PC-3 (cell line): ENCODE data around the gene FHL2. TPM values are rescaled to one million over a fixed set of nuclear protein-coding genes. Genes with fewer than 3 reads are reported as not detected.

Source experiments
- ATAC-seq: fragments of 200-7000 bp; cut with Tn5 transposase; 2 replicates; pipeline ENCODE4 v1.9.1; 2020; ENCODE audit warnings: mild to moderate bottlenecking, moderate library complexity
- BruUV-seq: library from RNA; stranded (reverse); fragments of 400-500 nt; replicated peaks from 2 replicates; lab custom pipeline; 2021; lab: Mats Ljungman, UMichigan
- CTCF ChIA-PET: fragments of 300-600 bp; sonication (Branson Sonifier 250); formaldehyde crosslinking; loops from one replicate; lab custom pipeline; 2022; ENCODE audit warnings: antibody characterized with exemption; lab: Charles Lee
- POLR2A ChIA-PET: fragments of 300-600 bp; sonication (Branson Sonifier 250); formaldehyde crosslinking; loops from one replicate; lab custom pipeline; 2022; ENCODE audit warnings: antibody characterized with exemption; ENCODE audit not compliant: unreplicated experiment; lab: Charles Lee
- DNase-seq: peaks from one replicate; pipeline ENCODE4 v3.0.0-alpha.2; 2015
- H2AFZ ChIP-seq: fragments of 300-600 bp; sonication (generic); 2 replicates; pipeline ENCODE4 v1.6.0; 2016; ENCODE audit warnings: antibody characterized with exemption, low read length
- H3F3A ChIP-seq: fragments of 300-600 bp; sonication (generic); one replicate; pipeline ENCODE4 v1.6.0; 2017; ENCODE audit warnings: antibody characterized with exemption, low read length, control low read depth, mild to moderate bottlenecking; ENCODE audit not compliant: unreplicated experiment
- H3K27ac ChIP-seq: fragments of 300-600 bp; sonication (generic); 2 replicates; pipeline ENCODE4 v1.5.1; 2016; ENCODE audit warnings: mild to moderate bottlenecking, low read length
- H3K27me3 ChIP-seq: fragments of 300-600 bp; sonication (generic); 2 replicates; pipeline ENCODE4 v1.6.1; 2016; ENCODE audit warnings: low read length, mixed read lengths
- H3K36me3 ChIP-seq: fragments of 300-600 bp; sonication (generic); 2 replicates; pipeline ENCODE4 v1.6.1; 2016; ENCODE audit warnings: low read depth, mixed run types, low read length, mixed read lengths
- H3K4me1 ChIP-seq: fragments of 300-600 bp; sonication (generic); 2 replicates; pipeline ENCODE4 v1.5.1; 2016; ENCODE audit warnings: low read length; ENCODE audit not compliant: insufficient read depth
- H3K4me2 ChIP-seq: fragments of 300-600 bp; sonication (generic); 2 replicates; pipeline ENCODE4 v1.6.0; 2016; ENCODE audit warnings: low read length
- H3K4me3 ChIP-seq: fragments of 300-600 bp; sonication (generic); 2 replicates; pipeline ENCODE4 v1.5.1; 2016; ENCODE audit warnings: mild to moderate bottlenecking, low read length, mixed read lengths
- H3K79me2 ChIP-seq: fragments of 300-600 bp; sonication (generic); 2 replicates; pipeline ENCODE4 v1.6.1; 2017; ENCODE audit warnings: low read length, mixed read lengths
- H3K9ac ChIP-seq: fragments of 300-600 bp; sonication (generic); 2 replicates; pipeline ENCODE4 v1.6.0; 2016; ENCODE audit warnings: mild to moderate bottlenecking, low read length
- H3K9me2 ChIP-seq: fragments of 300-600 bp; sonication (generic); replicated peaks from 2 replicates; pipeline ENCODE4 v1.6.1; 2016; ENCODE audit warnings: mixed run types, low read length, mixed read lengths
- H3K9me3 ChIP-seq: fragments of 300-600 bp; sonication (generic); 2 replicates; pipeline ENCODE4 v1.6.1; 2016; ENCODE audit warnings: low read length, mixed read lengths
- H4K20me1 ChIP-seq: fragments of 300-600 bp; sonication (generic); 2 replicates; pipeline ENCODE4 v1.6.1; 2016; ENCODE audit warnings: low read length, mixed read lengths
- CTCF ChIP-seq: fragments of 300-600 bp; sonication (generic); conservative IDR thresholded peaks from 2 replicates; pipeline ENCODE4 v1.5.1; 2017; ENCODE audit warnings: antibody characterized with exemption, low read depth, mild to moderate bottlenecking, low read length
- EZH2 ChIP-seq: fragments of 300-600 bp; sonication (generic); IDR thresholded peaks from one replicate; pipeline ENCODE4 v1.6.1; 2017; ENCODE audit warnings: antibody characterized with exemption, mild to moderate bottlenecking, low read length; ENCODE audit not compliant: unreplicated experiment
- EZH2phosphoT487 ChIP-seq: fragments of 300-600 bp; sonication (generic); IDR thresholded peaks from 2 replicates; pipeline ENCODE4 v1.6.1; 2018; ENCODE audit warnings: mild to moderate bottlenecking, antibody characterized with exemption, low read length, borderline replicate concordance
- intact Hi-C: fragments of 100-400 bp; cut with micrococcal nuclease; formaldehyde crosslinking; loops from 2 replicates; pipeline ENCODE4 v1.9.0; 2023
- total RNA-seq: library from RNA; depleted of rRNA; stranded (reverse); fragments of >200 nt; gene quantifications from 2 replicates; pipeline ENCODE4 v1.2.3, GENCODE V29; 2014

FHL2 gene
- total RNA-seq, 1 experiment from 2014 or later, result 118 TPM

GRCh38 chr2:105443617-105444598, 45.1 kb upstream of the FHL2 start:
- Histone ChIP-seq H3K36me3 (no peaks in the 10 kb centered on the region), H3K27ac (no peak overlapping the region), H3K4me3 (no peak overlapping the region), H2AFZ (0 out of 2 replicates have a peak overlapping the region, but pooled peaks have one; percentile 35), H4K20me1 (no peaks in the 10 kb centered on the region), H3K9me3 (no peaks in the 10 kb centered on the region), H3K27me3 (no peaks in the 10 kb centered on the region), H3K4me2 (0 out of 2 replicates have a peak overlapping the region, but pooled peaks have one; percentile 3), H3K9me2 (no peaks in the 10 kb centered on the region), H3K4me1 (peaks cover 35% of the 10 kb centered on the region), H3F3A (no peaks in the 10 kb centered on the region), H3K9ac (no peak overlapping the region), H3K79me2 (no peaks in the 10 kb centered on the region)
- no peak for TF ChIP-seq CTCF
- no peak for TF ChIP-seq EZH2
- TF ChIP-seq EZH2phosphoT487, result no peak
- ATAC-seq (peak; percentile 19), DNase-seq (peak; percentile 30)
- ChIA-PET CTCF (no interaction called here), POLR2A (no interaction called here)
- no TSS peak for BruUV-seq
- intact Hi-C loops, result no loop called here

GRCh38 chr2:105442721-105443120, 43.9 kb upstream of the FHL2 start:
- POLR2A ChIA-PET, result no interaction called here
- Histone ChIP-seq H3K4me3 (no peak overlapping the region), H4K20me1 (no peaks in the 10 kb centered on the region), H3K4me2 (no peak overlapping the region), H3K4me1 (peaks cover 23% of the 10 kb centered on the region), H3K27me3 (no peaks in the 10 kb centered on the region), H3K27ac (no peak overlapping the region), H3K9me3 (no peaks in the 10 kb centered on the region), H3K9me2 (no peaks in the 10 kb centered on the region), H3K9ac (no peak overlapping the region), H3F3A (no peaks in the 10 kb centered on the region), H3K36me3 (no peaks in the 10 kb centered on the region), H3K79me2 (no peaks in the 10 kb centered on the region), H2AFZ (no peak overlapping the region)
- CTCF ChIA-PET, result no interaction called here
- no peak for TF ChIP-seq CTCF
- TF ChIP-seq EZH2, result no peak
- no peak for TF ChIP-seq EZH2phosphoT487
- intact Hi-C loops, result no loop called here
- DNase-seq (peak; percentile 17), ATAC-seq (no peak)
- BruUV-seq, result no TSS peak

DNA sequence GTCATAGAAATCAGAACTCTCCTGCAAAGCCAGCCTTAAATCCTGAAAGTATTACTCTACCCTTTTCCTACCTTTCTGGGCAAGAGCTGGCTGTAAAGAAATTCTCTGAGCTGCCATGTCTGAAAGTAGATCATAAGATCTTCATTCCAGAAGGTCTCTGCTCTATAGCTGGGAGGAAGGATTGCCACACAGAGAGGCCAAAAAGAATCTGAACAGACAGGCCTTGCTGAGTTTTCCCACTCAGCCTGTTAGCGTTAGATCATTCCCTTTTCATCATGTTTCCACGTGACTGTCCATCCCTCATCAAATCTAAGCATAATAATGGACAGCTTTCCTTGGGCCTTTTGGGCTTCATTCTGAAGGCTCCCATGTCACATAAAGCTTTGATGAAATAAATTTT, 43.2 kb upstream of the FHL2 start:
- no peak for TF ChIP-seq EZH2
- H3K9ac ChIP-seq, result no peak overlapping the region
- H3F3A ChIP-seq, result no peaks in the 10 kb centered on the region
- intact Hi-C loops, result no loop called here
- no peak overlapping the region for H3K27ac ChIP-seq
- no peak overlapping the region for H2AFZ ChIP-seq
- no peak overlapping the region for H3K4me3 ChIP-seq
- H3K36me3 ChIP-seq, result no peaks in the 10 kb centered on the region
- DNase-seq (no peak), ATAC-seq (no peak)
- no peaks in the 10 kb centered on the region for H3K79me2 ChIP-seq
- no peaks in the 10 kb centered on the region for H4K20me1 ChIP-seq
- BruUV-seq, result no TSS peak
- ChIA-PET CTCF (no interaction called here), POLR2A (no interaction called here)
- no peaks in the 10 kb centered on the region for H3K27me3 ChIP-seq
- H3K4me1 ChIP-seq, result peaks cover 16% of the 10 kb centered on the region
- H3K4me2 ChIP-seq, result no peak overlapping the region
- no peaks in the 10 kb centered on the region for H3K9me2 ChIP-seq
- H3K9me3 ChIP-seq, result no peaks in the 10 kb centered on the region
